ENCODE results near the gene ASTN1.

DNA sequence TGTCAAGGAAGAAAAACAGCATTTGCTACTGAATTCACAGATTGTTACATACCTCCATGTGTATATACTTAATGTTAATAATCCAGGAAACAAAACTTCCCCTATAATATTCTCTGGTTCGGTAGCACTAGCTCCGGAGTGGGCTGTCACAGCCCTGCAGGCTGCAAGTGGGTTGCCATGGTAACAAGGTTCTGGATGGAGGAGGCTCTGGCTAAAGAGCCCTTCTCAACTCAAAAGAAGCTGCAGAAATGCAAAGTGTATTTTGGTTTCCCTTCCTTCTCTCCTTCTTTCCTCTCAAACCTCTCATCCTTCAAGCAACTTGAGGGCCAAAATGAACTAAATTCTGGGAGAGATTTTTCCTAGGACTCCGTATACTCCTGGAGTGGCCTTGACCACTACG lies 45.2 kb downstream of the ASTN1 start:
- no peak for TF ChIP-seq ZNF274 (IDR thresholded peaks at IDR 0.05; ENCODE audit: low read depth, low read length)
- no peak for TF ChIP-seq YY1 (IDR thresholded peaks at IDR 0.05; ENCODE audit: insufficient read depth, insufficient read length)
- TF ChIP-seq SUZ12 (IDR thresholded peaks at IDR 0.05; ENCODE audit: extremely low read depth, insufficient read depth, insufficient read length): no peak

All from NT2/D1 (cell line).